Esophagus muscularis mucosa (tissue), 4 donors: Measurements from ENCODE around the gene DNAJC16.
"Not testable (repeated sequence)": the region's sequence is repeated elsewhere in the genome, so short reads cannot be mapped to it uniquely, and the experiment has no call there.

Source experiments
- EP300 ChIP-seq: sonication (generic); formaldehyde crosslinking; IDR thresholded peaks from one replicate; pipeline ENCODE4 v1.6.1; 2017; ENCODE audit warnings: antibody characterized with exemption
- POLR2A ChIP-seq: fragments of 450-650 bp; IDR thresholded peaks from one replicate; pipeline ENCODE4 v1.6.1; 2017; ENCODE audit warnings: antibody characterized with exemption, moderate library complexity, mild to moderate bottlenecking, low read depth
- POLR2AphosphoS5 ChIP-seq, 2 donors: sonication (generic); formaldehyde crosslinking; IDR thresholded peaks; one replicate each; pipeline ENCODE4 v1.6.1; 2017; ENCODE audit warnings: antibody characterized with exemption in 2 of 2
- TF ChIP-seq, protein P1 (sequence below), 3 experiments: fragments of 200-600 bp in 2 of 3; fragments of 450-650 bp in 1 of 3; sonication (generic) in 2 of 3; IDR thresholded peaks; one replicate each; pipeline ENCODE4 v1.5.1; 2017 to 2019; ENCODE audit warnings: antibody characterized with exemption in 3 of 3, mild to moderate bottlenecking in 2 of 3, moderate library complexity in 1 of 3

DNA sequence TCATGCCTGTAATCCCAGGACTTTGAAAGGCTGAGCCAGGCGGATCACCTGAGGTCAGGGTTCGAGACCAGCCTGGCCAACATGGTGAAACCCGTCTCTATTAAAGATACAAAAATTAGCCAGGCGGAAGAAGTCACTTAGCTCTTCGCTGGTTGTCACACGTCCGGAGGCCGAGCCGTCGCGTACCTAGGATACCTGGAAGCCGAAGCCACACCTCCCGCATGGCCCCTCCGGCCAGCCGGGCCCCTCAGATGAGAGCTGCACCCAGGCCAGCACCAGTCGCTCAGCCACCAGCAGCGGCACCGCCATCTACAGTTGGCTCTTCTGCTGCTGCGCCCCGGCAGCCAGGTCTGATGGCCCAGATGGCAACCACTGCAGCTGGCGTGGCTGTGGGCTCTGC lies 77.8 kb downstream of the DNAJC16 start:
- not testable (repeated sequence) for TF ChIP-seq POLR2A; POLR2AphosphoS5 (IDR thresholded peaks at IDR 0.05); EP300
- TF ChIP-seq, protein P1, sequence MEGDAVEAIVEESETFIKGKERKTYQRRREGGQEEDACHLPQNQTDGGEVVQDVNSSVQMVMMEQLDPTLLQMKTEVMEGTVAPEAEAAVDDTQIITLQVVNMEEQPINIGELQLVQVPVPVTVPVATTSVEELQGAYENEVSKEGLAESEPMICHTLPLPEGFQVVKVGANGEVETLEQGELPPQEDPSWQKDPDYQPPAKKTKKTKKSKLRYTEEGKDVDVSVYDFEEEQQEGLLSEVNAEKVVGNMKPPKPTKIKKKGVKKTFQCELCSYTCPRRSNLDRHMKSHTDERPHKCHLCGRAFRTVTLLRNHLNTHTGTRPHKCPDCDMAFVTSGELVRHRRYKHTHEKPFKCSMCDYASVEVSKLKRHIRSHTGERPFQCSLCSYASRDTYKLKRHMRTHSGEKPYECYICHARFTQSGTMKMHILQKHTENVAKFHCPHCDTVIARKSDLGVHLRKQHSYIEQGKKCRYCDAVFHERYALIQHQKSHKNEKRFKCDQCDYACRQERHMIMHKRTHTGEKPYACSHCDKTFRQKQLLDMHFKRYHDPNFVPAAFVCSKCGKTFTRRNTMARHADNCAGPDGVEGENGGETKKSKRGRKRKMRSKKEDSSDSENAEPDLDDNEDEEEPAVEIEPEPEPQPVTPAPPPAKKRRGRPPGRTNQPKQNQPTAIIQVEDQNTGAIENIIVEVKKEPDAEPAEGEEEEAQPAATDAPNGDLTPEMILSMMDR (IDR thresholded peaks at IDR 0.05) = not testable (repeated sequence)
